SK-N-SH (cell line): ENCODE measurements around the gene IRF3.

ENCODE experiments used
- GABPA ChIP-seq: IDR thresholded peaks from 2 replicates; pipeline ENCODE4 v1.4.0; 2012; ENCODE audit warnings: low read depth, mild to moderate bottlenecking
- POLR2AphosphoS5 ChIP-seq: IDR thresholded peaks from 2 replicates; pipeline ENCODE4 v1.6.1; 2012; ENCODE audit warnings: low read depth, low read length
- TF ChIP-seq, protein P1 (sequence below): fragments of 200-600 bp; sonication (generic); IDR thresholded peaks from 2 replicates; pipeline ENCODE4 v1.6.1; 2017; ENCODE audit warnings: antibody characterized with exemption, mild to moderate bottlenecking, moderate library complexity

DNA sequence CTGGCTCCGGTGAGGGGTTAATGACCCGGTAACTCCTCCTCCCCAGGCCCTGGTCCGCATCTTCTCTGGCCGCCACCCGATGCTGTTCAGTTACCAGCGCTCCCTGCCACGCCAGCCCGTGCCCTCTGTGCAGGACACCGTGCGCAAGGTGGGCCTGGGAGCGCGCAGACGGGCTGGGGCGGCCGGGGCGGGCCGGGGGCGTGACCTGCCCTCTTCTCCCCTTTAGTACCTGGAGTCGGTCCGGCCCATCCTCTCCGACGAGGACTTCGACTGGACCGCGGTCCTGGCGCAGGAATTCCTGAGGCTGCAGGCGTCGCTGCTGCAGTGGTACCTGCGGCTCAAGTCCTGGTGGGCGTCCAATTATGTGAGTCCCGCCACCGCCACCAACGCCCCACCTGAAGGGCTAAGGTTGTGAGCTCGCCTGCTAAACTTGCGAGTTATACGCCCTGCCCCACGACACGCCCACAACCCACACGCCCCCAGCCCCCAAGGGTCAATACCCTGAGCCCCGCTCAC lies 35.7 kb upstream of the IRF3 start:
- no peak for TF ChIP-seq GABPA
- TF ChIP-seq, protein P1, sequence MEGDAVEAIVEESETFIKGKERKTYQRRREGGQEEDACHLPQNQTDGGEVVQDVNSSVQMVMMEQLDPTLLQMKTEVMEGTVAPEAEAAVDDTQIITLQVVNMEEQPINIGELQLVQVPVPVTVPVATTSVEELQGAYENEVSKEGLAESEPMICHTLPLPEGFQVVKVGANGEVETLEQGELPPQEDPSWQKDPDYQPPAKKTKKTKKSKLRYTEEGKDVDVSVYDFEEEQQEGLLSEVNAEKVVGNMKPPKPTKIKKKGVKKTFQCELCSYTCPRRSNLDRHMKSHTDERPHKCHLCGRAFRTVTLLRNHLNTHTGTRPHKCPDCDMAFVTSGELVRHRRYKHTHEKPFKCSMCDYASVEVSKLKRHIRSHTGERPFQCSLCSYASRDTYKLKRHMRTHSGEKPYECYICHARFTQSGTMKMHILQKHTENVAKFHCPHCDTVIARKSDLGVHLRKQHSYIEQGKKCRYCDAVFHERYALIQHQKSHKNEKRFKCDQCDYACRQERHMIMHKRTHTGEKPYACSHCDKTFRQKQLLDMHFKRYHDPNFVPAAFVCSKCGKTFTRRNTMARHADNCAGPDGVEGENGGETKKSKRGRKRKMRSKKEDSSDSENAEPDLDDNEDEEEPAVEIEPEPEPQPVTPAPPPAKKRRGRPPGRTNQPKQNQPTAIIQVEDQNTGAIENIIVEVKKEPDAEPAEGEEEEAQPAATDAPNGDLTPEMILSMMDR, result no peak
- TF ChIP-seq POLR2AphosphoS5, result no peak
